Measurements from ENCODE around the gene FAM210A. TPM values are rescaled to one million over a fixed set of nuclear protein-coding genes. Genes with fewer than 3 reads are reported as not detected.
"Not testable (repeated sequence)": the region's sequence is repeated elsewhere in the genome, so short reads cannot be mapped to it uniquely, and the experiment has no call there.

The FAM210A gene
- total RNA-seq, 4 donors from 2014 or later: 4.7 to 18.6 (median 12.8) TPM

DNA sequence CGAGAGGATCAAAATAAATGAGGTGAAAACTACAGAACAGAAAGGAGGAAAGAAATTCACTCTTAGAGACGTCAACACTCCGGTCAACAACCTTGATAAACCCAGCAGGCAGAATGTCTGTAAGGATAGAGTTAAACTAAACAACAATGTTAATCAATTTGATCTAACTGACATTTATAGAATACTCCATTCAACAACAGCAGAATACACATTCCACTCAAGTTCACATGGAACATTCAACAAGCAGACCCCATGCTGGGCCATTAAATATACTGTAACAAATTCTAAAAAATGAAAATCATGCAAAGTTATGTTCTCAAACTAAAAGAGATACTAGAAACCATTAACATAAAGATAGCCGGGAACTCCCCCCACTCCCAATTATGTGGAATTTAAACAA, 41.8 kb downstream of the FAM210A start:
- WGBS, 2 donors (ENCODE audit: low coverage in 1 of 2): 85 to 91% methylated on average over 4 of the region's 4 CpGs
- Histone ChIP-seq H3K4me3 (no peak overlapping the region), H3K27me3 (no peaks in the 10 kb centered on the region), H3K27ac (no peak overlapping the region), H3K9me3 (no peaks in the 10 kb centered on the region), H3K36me3 (no peaks in the 10 kb centered on the region), H3K4me1 (peaks cover 0 to 22% (median 6%) of the 10 kb centered on the region in 3 donors)
- no peak for ATAC-seq
- TF ChIP-seq POLR2AphosphoS5 (IDR thresholded peaks at IDR 0.05) (no peak), EP300 (IDR thresholded peaks at IDR 0.05) (no peak), CTCF (IDR thresholded peaks at IDR 0.05) (no peak), POLR2A (IDR thresholded peaks at IDR 0.05) (no peak)

- Histone ChIP-seq H3K4me1 (peaks cover 0 to 39% (median 6%) of the 10 kb centered on the region in 3 donors), H3K27me3 (no peaks in the 10 kb centered on the region), H3K27ac (no peak overlapping the region), H3K4me3 (no peak overlapping the region), H3K36me3 (no peaks in the 10 kb centered on the region), H3K9me3 (no peaks in the 10 kb centered on the region)
- no peak for ATAC-seq
- TF ChIP-seq CTCF (IDR thresholded peaks at IDR 0.05): no peak
- no peak for TF ChIP-seq POLR2A (IDR thresholded peaks at IDR 0.05)
- TF ChIP-seq POLR2AphosphoS5 (IDR thresholded peaks at IDR 0.05): no peak
- no peak for TF ChIP-seq EP300 (IDR thresholded peaks at IDR 0.05)
- WGBS, 2 donors (ENCODE audit: low coverage in 1 of 2): 93 to 94% methylated on average over 6 of the region's 6 CpGs
These were observed 44.7 kb downstream of the FAM210A start for GRCh38 chr18:13681701-13682100.

DNA sequence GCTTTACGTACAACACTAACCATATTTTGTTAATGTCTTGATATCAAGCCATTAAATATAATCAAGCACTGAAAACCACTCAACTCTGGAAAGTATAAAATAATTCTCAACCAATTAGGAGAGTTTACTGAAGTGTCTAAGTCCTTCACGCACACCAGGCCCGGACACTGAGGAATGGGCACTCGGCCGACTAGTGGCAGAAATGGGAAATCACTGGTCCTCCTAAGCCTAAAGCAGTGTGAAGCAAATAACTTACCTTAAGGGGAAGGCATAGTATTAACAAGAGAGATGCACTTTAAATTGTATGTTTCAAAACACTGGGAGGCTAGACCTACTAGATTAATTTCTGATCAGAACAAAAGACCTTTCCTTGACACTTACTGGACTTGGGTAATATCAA, 45.7 kb downstream of the FAM210A start:
- Histone ChIP-seq H3K9me3 (no peaks in the 10 kb centered on the region), H3K36me3 (no peaks in the 10 kb centered on the region), H3K4me1 (peaks cover 0 to 39% (median 6%) of the 10 kb centered on the region in 3 donors), H3K27me3 (no peaks in the 10 kb centered on the region), H3K4me3 (no peak overlapping the region), H3K27ac (peak overlapping the region in 2 of 4 donors; percentile 2 to 52)
- peak; percentile 68 for ATAC-seq
- 28 to 39% methylated on average over 5 of the region's 5 CpGs for WGBS, 2 donors (ENCODE audit: low coverage in 1 of 2)
- TF ChIP-seq CTCF (IDR thresholded peaks at IDR 0.05) (peak; percentile 54 to 70 (median 64)), POLR2A (IDR thresholded peaks at IDR 0.05) (no peak), EP300 (IDR thresholded peaks at IDR 0.05) (no peak), POLR2AphosphoS5 (IDR thresholded peaks at IDR 0.05) (no peak)

DNA sequence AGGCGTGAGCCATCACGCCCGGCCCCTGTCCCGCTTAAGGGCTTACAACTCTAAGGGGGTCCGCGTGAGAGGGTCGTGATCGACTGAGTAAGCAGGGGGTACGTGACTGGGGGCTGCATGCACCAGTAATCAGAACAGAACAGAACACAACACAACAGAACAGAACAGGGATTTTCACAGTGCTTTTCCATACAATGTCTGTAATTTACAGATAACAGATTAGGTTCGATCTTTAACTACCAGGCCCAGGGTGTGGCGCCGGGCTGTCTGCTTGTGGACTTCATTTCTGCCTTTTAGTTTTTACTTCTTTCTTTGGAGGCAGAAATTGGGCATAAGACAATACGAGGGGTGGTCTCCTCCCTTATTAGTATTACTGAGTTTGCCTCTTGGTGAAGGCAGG, 49.0 kb downstream of the FAM210A start:
- H3K9me3 ChIP-seq, H3K27ac ChIP-seq, H3K36me3 ChIP-seq, ATAC-seq, H3K4me3 ChIP-seq, H3K27me3 ChIP-seq: not testable (repeated sequence)
- 91 to 96% methylated on average over 4 of the region's 13 CpGs for WGBS, 2 donors (ENCODE audit: low coverage in 1 of 2)
- H3K4me1 ChIP-seq: peaks cover 0 to 41% (median 6%) of the 10 kb centered on the region in 3 donors

- Histone ChIP-seq H3K36me3 (no peaks in the 10 kb centered on the region), H3K9me3 (no peaks in the 10 kb centered on the region), H3K27ac (no peak overlapping the region), H3K4me1 (peaks cover 0 to 44% (median 6%) of the 10 kb centered on the region in 3 donors), H3K4me3 (no peak overlapping the region), H3K27me3 (no peaks in the 10 kb centered on the region)
- TF ChIP-seq POLR2A (IDR thresholded peaks at IDR 0.05) (no peak), POLR2AphosphoS5 (IDR thresholded peaks at IDR 0.05) (no peak), EP300 (IDR thresholded peaks at IDR 0.05) (no peak)
- WGBS, 2 donors (ENCODE audit: low coverage in 1 of 2): 81 to 85% methylated on average over 3 of the region's 6 CpGs
- no peak for ATAC-seq
These were observed 49.9 kb downstream of the FAM210A start for GRCh38 chr18:13676471-13676870.

- TF ChIP-seq EP300 (IDR thresholded peaks at IDR 0.05) (no peak), POLR2AphosphoS5 (IDR thresholded peaks at IDR 0.05) (no peak), CTCF (IDR thresholded peaks at IDR 0.05) (no peak), POLR2A (IDR thresholded peaks at IDR 0.05) (no peak)
- no peak for ATAC-seq
- H3K27me3 ChIP-seq: no peaks in the 10 kb centered on the region
- 70 to 79% methylated on average over 6 to 7 of the region's 7 CpGs for whole genome bisulfite sequencing, 2 donors (ENCODE audit: low coverage in 1 of 2)
- H3K27ac ChIP-seq: no peak overlapping the region
- H3K4me1 ChIP-seq: peaks cover 0 to 8% (median 0%) of the 10 kb centered on the region in 3 donors
- H3K4me3 ChIP-seq: no peak overlapping the region
- no peaks in the 10 kb centered on the region for H3K9me3 ChIP-seq
- H3K36me3 ChIP-seq: peaks cover 0 to 2% of the 10 kb centered on the region in 2 donors
These were observed 53.7 kb downstream of the FAM210A start for GRCh38 chr18:13672657-13673056.
